HG02571 (cell line): ENCODE results near the gene GAS6.
"Not testable (repeated sequence)": the region's sequence is repeated elsewhere in the genome, so short reads cannot be mapped to it uniquely, and the experiment has no call there.

Source experiments
- ATAC-seq: cut with Tn5 transposase; IDR thresholded peaks from one replicate; pipeline ENCODE4 v1.9.1; 2021; ENCODE audit warnings: mild to moderate bottlenecking, moderate library complexity; ENCODE audit not compliant: unreplicated experiment

GAS6 gene

DNA sequence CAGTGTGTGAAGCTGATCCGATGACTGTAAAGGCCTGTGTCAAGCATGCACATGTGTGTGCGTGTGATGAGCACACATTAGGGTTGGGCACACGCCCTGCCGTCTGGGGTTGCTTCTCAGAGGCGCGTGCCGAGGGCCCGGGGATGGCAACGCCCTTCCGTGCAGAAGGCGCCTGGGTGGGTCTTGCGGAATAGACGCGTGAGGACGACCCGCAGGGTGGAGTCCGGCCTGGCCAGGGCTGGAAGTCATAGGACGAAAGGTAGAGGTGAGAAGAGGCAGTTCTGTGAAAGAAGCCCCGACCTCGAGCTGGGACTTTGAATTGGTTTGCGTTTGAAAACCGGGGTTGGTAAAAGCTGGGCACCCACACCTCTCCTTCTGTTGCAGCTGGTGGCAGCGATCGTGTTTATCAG is 69.1 kb downstream of the GAS6 start:
- ATAC-seq, result no peak

DNA sequence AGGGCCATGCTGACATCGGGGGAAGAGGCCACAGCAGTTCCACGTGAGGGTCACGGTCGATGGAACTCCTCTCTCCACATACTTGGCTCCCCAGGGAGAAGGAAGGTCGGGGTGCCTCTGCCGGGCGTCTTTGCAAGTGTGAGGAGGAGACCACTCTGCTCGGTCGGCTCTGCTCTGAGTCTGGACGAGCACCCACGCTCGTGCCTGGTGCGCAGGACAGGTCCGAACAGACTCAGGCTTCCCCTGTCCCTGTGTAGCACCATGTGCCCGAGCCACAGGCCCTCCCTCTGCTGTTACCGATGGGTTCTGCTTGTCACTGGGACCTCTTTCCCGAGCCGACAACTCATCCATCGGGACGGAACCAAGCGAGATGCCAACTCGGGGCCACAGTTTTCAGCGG is 69.8 kb downstream of the GAS6 start:
- no peak for ATAC-seq

DNA sequence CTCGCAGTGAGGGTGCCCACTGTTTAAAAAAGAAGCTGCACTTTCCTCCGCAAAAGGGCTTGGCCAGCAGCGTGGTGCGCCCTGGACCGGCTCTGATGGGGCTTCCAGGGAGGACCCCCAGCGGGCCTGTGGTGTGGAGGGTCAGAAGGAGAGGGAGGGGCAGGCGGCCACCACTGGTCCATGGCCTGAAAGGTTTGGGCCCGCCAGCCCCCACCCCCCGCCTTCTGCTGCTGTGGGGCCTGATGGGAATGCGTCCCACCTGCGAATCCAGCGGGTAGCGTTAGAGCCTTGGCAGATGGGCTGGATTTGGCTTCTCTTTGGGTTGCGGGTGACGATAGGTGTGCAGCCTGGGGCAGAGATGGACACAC is 70.2 kb downstream of the GAS6 start:
- no peak for ATAC-seq

DNA sequence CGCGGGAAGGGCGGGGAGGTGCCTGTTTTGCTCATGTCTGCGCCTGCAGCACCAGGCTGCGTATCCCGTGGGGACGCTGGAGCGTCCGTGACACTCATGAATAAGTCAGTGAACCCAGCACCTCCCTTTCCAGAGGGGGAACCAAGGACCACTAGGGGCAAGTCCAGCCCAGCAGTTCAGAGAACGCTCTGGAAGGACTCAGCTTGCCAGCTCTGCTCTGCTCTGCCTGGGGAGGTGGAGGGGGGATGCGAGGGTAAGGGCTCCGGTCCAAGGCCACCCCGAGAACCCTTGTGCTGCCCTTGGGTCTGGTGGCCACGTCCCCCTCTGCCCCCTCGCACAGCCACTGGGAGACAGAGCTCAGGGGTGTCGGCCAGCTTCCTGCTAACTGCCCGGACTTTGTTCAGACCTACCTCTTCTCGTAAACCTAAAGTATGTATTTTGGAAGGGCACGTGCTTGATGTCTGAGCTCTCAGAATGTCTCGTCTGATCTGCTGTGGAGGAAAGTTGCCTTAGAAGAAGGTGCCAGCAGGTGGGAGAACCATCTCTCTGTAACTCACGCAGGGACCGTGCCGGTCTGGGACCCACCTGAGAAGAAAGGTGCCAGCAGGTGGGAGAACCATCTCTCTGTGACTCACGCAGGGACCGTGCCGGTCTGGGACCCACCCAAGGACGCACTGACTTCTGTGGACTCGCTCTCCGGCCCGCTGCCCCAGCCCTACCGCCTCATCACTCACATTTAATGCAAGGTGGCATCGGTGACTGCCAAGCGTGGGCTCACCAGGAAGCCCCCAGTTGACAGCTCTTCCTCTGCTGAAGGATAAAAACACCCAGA is 70.8 kb downstream of the GAS6 start:
- ATAC-seq, result no peak

DNA sequence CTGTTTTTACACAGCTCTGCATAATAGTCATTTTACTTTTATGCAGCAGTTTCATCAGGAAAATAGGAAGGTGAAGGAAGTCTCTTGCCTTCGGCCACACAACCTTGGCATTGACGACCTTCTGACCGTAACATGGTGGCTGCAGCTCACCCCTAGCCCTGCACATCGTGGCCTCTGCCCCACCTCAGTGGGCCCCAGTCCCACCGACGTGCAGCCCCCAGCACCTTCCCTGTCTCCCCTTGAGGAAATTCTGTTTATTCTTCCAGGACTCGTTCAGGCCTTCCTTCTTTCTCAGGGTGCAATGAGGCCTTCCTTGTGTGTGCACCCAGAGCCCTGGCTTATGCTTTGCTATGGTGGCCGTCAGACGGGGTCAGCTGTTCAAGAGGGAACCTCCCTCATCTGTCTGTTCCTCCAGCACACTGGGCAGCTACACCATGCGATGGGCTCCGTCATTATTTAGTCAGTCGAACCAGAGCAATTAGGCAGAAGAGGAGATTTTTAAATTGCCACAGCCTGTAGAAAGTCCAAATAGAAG is 71.6 kb downstream of the GAS6 start:
- no peak for ATAC-seq

DNA sequence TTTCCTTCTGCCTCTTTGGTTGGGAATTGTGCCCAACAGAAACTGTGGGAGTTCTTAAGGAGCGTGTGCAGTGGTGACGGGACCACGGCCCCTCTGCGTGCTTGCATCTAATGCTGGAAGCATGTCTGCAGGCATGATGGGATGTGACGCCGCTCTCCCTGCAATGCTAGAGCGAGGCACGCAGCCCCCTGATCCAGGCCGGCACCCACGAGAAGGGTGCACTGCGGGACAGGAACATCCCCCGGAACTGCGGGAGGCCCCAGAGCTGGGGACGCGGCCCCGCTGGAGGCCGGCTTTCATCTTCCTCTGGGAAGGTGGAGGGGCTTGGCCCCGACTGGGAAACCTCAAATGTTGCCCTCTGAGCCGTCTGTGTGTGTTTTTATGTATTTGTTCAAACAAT is 72.1 kb downstream of the GAS6 start:
- no peak for ATAC-seq

DNA sequence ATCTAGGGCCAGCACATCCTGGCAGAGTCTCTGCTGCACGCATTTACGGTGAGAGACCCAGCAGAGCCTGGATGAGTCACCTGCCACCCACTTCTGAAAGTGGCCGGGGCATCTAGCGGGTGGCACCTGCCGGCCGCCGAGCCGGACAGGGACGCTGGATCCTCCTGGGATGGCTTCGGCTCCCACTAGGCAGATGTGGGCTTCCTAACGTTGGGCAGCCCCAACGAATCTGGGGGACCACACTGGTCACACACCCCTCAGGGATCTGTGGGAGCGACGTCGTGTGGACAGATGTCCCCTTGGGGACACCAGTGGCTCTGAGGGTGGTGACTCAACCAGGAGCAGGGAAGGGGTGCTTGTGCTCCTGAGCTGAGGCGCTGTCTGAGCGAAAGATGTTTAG is 72.7 kb downstream of the GAS6 start:
- ATAC-seq, result no peak

DNA sequence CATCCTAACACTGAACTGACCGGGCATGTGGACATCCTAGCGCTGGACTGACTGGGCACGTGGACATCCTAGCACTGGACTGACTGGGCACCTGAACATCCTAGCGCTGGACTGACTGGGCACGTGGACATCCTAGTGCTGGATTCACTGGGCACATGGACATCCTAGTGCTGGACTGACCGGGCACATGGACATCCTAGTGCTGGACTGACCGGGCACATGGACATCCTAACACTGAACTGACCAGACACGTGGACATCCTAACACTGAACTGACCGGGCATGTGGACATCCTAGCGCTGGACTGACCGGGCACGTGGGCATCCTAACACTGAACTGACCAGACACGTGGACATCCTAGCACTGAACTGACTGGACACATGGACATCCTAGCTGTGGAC is 73.9 kb downstream of the GAS6 start:
- not testable (repeated sequence) for ATAC-seq

DNA sequence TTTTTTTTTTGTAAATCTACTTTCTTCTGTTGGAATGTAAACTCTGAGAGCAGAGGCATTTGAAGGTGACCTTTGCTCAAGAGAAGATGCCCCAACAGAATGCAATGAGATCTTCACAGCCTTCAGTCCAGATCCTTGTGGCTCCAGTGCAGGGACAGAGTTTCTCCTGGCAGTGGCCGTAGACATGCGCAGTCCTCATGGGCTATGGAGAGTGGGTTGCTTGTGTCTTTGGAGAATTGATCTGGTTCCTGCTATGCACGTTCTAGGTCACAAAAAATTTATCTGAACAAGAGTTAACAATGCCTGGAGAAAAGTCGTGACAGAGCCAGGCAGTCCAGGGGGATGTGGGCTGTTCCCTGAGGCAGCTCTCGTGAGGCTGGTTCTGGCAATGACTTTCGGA is 74.7 kb downstream of the GAS6 start:
- no peak for ATAC-seq

DNA sequence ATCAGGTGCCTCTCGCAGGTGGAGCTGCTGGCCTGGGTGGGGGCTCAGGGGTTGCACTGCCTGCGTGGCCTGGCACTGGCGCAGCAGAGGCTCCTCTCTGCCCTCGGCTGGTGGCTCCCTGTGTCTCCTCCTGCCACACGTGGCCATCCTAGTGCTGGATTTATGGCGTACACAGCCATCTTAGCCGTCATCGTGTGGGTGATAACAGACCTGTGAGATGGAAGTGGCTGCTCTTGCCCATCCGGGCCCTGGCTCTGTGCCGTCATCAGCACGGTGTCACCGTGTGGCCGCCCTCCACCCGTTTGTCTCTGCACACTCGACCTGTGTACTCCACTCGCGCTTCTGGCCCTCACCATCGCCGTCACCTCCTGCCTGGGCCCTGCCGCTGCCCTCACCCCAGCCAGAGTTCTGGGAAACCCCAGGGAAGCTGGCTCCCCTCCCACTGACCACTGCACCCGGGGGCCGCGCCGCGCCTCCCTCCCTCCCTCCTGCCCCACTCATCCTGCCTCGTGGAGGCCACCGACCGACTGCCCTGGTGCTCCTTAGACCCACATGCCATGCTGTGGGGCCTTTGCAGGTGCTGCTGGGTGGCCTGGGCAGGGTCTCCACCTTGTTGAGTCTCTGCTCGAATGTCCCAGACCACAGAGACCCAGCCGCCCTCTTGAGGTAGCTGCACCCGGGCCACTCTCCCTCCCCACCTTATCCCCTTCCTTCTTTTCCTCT is 75.3 kb downstream of the GAS6 start:
- no peak for ATAC-seq

DNA sequence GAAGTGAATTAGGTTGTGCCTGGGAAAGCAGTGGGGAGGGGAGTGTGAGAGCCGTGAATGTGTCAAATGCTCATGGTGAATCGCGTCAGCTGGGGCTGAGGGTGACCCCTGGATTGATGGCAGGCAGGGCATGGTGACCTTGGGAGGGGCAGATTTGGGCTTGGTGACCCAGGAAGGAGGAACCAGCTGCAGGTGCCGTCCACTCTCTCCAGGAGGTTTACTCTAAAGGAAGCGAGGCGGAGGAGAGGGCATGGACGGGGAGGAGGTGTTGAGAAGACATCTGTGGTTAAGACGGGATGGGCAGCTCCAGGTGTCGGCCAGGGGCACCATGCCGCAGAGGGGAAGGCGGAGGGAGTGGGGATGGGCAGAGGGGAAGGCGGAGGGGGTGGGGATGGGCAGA is 76.2 kb downstream of the GAS6 start:
- no peak for ATAC-seq

DNA sequence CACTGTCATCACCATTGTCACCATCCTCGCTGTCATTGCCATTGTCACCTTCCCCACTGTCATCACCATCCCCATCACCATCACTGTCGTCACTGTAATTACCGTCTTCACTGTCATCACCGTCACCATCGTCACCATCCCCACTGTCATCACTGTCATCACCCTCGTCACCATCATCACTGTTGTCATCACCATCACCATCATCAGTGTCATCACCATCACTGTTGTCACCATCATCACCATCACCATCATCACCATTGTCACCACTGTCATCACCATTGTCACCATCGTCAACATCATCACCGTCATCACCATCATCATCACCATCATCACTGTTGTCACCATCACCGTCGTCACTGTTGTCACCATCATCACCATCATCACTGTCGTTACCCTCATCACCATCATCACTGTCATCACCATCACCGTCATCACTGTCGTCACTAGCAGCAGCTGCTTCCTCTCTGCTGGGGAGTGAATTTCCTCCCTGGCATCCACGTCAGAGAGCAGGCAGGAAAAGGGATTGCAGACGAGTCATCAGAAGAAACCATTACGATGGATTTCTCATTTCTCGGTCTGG is 77.5 kb downstream of the GAS6 start:
- ATAC-seq, result no peak

DNA sequence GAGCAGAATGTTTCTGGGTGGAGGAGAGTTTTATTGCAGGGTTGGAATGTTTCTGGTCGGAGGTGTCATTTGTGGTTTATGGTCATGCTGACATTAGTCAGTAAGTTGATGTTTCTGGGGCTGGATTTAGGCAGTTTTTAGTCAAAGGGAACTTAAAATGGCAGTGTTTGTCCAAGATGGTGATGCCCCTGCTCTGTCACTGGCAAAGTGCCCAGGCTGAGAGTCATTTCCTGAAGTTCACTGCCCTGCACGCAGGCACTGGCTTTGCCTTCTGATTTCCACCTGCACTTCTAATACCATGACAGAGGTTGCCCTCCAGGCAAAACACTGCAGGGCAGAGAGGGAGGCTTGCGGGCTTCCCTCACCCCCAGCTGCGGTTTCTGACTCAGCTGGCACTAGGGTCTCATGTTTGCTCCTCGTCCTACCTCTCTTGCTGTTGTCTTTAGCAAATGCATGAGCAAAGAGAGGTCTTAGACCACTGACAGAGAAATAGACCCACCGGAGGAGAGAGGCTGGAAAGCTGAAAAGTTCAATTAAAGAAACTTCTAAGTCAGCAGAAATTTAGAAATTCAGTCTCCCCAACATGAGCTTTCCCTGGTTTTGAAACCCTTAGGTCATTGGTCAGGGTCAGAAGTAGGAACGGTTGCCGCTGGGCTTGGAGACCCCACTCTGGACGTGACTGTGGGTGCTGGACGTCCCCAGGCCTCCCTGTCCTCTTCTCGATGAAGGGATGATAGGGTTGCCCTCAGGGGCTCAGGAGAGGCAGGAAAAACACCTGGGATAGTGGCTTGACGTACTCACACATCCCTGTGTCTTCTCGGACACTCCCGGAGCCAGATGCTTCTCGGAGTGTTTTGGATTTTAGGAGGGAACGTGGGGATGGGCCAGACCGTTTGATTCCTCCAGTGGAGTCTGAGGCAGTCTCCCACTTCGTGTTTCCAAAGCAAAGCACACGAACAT is 78.5 kb downstream of the GAS6 start:
- no peak for ATAC-seq

DNA sequence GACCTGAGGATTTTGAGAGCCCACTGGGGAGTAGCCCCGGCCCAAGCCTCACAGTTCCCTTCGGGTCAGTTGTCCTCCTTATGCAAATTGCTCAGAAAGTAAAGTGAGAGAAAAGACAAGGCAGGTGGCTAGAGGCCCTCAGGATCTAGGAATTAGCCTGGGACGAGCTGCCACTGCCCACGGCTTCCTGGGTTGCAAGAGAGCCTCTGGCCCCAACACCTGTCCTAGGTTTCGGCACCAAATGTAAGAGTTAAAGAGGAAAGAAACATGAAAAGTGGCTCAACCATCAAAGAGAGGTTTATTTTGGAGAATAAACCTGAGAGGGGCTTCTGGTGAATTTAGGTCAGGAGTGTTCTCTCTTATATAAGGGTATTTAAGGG is 79.2 kb downstream of the GAS6 start:
- ATAC-seq, result no peak

DNA sequence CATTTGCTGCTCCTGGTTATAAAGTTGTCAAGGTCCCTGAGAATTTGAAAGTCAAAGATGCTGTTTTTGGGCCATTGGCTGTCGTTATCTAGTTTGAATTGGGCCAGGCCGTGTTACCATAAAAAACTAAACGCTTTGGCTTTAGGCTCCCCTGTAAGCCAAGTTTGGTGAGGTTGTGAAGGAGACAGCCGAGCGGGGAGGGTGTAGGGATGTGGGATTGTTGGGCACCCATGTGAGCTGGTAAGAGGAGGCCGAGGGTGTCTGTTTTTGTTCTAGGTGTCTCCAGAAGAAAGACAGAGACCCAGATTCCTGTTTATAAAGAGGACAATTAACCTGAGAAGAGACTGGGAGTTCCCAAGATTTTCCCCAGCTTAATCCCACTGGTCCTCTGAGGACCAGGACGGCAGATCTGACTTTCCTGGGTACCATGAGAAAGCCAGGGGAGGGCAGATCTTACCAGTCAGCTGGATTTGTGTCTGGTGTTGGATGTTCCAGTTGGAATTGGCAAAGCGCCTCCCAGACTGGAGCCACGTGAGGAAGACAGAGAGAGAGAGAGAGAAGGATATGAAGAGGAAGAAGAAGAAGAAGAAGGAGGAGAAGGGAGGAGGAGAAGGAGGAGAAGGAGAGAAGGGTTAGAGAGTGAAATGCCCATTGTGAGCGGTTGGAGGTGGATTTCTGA is 79.8 kb downstream of the GAS6 start:
- no peak for ATAC-seq

DNA sequence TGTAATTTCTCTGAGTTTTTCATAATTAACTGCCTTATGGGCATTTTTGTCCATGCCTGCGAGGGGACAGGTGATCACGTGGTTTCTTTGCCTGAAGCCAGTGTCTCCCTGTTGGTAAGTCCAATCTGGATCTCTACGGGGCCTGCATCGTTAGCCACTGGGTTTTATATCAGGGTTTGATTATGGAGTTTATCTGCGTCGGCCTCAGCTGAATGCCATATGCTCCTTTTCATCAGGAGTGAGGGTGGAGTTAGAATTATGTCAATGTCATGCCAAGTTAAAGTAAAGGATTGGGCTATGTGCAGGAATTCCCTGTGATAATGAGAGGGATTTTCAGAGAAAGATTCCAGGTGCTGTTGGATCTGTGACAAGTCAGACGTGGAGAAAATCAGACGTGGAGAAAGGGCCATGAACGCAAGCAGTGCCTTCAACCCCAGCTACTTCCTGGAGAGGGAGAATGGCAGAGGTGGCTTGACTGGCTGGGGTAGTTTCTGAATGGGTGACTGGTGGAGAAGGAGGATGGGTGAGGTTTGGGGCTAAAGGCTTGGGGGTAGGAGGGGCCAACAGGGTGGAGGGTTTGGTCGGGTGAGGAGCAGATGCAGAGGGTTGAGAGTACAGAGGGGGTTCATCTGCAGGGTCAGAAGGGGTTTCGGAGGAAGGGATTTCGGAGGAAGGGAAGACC is 80.5 kb downstream of the GAS6 start:
- ATAC-seq, result no peak

DNA sequence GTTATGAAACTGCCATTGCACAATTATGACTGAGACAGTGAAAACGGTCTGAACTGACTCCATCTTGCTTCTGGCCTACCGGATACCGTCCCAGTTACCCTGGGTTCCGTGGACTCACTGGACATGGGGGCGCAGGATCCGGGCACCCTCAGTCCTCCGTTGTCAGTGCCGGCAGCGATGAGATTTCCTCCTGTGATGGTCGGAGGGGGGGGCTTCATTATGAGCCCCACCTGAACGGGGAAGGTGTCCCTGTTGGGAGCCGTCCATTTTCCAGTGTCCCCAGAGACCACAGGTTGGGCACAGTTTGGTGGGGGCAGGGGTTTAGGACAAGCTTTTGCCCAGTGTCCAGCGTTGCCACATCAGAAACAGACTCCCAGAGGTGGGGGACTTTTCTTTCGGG is 81.4 kb downstream of the GAS6 start:
- ATAC-seq, result no peak

DNA sequence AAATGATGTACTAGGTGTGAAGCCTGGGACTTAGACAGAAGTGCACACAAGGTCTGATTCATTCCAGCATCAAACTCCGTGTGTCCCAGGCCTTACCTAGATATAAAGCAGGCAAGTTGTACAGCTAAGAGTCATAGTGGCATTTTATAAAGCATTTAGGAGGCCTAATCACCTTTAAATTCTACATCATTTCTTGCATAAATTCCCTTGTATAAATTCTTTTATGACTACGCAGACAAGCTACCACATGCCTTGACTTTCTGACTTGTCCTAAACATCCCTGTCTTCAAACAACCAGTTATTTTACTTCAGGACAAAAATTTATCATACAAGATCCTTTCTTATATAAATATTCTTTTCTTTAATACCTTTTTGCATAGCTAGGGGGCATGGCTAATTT is 82.3 kb downstream of the GAS6 start:
- ATAC-seq, result no peak

DNA sequence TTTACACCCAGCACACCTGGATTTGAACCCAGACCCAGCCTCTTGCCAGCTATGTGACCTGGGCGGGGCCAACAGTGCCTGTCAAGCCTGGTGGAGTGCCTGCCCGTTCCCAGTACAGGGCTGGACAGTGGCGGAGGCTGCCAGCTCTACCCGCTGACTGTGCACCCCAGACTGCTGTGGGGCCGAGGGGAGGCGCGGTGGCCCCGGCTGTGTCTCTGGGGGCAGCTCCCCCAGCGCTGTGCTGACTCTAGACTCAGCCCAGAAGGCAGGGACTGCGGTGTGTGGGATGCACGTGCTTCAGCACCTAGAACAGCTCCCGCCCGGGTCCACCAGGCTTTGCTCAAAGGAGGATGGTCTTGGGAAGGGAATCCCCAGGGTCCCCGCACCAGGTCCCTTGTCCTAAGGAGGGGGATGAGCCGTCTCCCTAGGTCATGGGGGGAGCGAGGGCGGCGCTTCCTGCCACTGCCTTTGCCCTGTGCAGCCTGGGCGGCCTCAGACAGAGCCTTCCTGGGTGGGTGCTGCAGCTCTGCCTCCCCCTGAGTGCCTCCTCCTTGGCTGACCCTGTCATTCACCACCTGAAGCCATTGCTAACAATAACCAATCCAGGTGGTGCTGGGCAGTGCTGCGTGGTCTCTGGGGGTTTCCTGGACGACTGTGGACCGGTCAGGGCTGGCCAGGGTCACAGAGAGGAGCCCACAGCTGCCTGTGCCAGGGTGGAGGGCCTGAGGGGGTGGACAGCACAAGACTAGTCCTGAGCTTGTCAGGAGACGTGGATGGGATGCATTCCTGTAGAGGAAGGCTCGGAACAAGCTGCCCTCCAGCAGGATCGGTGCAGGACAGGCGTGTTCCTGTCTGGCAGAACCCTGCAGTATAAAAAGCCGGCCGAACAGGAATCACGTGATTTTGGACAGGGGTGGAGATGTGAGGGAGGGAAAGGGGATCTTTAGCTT is 86.3 kb downstream of the GAS6 start:
- no peak for ATAC-seq
